CD4-positive, alpha-beta T cell treated with Interleukin-6 at 100 ng/mL for 8 hours (primary cell): Measurements from ENCODE around the gene ASXL1.
"Not testable (repeated sequence)": the region's sequence is repeated elsewhere in the genome, so short reads cannot be mapped to it uniquely, and the experiment has no call there.

Experiments used
- DNase-seq: peaks from one replicate; pipeline ENCODE4 v3.0.0-alpha.2; 2020; ENCODE audit warnings: mixed read lengths, low spot score

ASXL1 gene

DNA sequence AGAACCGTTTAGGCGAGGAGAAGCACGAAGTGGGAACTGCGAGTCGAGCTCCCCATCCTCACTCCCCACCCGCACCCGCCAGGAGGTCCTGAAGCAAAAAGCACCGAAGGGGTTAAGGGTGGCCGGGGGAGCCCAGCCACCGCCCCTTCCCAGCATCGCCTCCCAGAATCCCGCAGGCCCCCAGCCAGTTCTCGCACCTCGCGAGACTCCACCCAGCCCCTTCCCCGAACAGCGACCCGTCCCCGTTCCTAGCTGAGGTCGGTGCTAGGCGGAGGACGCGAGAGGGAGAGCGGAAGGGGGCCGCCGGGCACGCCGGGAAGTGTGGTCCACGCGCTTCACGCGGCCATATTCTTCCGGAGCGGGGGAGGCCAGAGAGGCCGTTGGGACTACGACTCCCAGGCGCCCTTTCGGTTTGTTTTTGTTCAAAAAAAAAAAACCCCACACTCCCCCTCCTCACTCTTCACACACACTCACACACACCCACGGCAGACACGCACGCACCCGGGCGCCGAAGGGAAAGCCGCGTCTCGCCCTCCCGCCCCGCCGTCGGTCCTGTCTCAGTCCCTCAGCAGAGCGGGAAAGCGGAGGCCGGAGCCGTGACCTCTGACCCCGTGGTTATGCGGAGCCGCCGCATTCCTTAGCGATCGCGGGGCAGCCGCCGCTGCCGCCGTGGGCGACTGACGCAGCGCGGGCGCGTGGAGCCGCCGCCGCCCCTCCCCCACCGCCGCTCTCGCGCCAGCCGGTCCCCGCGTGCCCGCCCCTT lies at the start of gene ASXL1:
TSS of gene ASXL1 (plus strand) at position 463 of the 763 bp plus-strand sequence. CDS start 445 bp downstream, outside the sequence.
- peak; percentile 97 for DNase-seq

- DNase-seq = no peak
Observed at GRCh38 chr20:32312718-32313424, 45.3 kb upstream of the ASXL1 start.

DNA sequence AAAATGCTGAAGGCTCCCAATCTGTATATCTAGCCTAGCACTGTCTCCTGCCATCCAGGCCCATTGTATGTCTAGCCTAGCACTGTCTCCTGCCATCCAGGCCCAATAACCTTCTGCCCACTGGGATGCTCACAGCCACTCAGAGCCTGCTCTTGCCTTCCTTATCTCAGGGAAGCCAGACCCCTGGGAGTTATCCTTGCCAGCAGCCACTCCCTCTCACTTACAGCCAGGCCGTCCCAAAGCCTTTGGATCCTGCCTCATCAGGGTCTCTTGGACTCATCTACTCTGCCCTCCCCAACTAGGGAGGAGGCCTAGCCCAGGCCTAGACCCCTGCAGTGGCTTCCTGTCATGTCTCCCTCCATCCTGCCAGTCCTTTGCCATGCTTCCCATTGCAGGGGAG lies 43.4 kb upstream of the ASXL1 start:
- no peak for DNase-seq

GRCh38 chr20:32315399-32315798 lies 42.7 kb upstream of the ASXL1 start:
- no peak for DNase-seq

DNA sequence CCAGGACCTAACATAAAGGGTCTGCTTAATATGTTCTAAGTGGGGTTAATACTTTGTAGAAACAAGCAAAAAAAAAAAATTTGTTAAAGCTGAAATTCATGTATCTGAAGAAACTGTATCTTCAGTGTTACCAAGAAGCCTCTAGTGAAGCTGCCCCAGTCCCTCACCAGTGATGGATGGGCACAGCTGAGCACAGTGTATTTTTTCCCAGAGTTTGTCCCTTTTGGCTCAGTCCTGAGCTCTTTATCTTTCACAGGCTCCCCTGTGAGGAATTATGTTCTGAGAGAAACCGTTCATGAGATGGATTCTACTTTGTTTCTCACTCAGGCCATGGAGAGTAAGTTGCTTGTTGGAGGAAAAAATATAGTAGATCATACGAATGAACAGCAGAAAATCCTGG lies 42.2 kb upstream of the ASXL1 start:
- no peak for DNase-seq

DNA sequence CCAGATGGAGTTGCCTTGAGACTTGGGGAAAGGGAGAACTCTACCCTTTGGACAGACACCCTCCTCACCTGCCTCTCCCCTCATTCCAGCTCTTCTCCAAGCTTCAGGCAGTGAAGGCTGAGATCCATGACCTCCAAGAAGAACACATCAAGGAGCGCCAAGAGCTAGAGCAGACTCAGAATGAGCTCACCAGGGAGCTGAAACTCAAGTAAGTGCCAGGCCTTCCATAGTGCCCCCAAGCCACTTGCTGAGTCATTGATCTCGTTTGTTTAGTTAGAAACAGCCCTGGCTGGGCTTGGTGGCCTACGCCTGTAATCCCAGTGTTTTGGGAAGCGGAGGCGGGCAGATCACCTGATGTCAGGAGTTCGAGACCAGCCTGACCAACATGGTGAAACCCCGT lies 41.5 kb upstream of the ASXL1 start:
- no peak for DNase-seq

DNA sequence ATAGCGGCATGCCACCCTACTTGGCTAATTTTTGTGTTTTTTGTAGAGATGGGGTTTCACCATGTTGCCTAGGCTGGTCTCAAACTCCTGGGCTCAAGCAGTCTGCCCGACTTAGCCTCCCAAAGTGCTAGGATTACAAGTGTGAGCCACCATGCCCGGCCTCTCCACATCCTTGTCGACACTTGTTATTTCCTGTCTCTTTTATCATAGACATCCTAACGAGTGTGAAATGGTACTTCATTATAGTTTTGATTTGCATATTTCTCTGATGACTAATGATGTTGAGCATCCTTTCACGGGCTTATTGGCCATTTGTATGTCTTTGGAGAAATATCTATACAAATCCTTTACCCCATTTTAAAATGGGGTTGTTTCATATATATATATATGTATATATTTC lies 39.0 kb upstream of the ASXL1 start:
- DNase-seq = no peak

GRCh38 chr20:32320305-32320704 lies 37.8 kb upstream of the ASXL1 start:
- DNase-seq = no peak

DNA sequence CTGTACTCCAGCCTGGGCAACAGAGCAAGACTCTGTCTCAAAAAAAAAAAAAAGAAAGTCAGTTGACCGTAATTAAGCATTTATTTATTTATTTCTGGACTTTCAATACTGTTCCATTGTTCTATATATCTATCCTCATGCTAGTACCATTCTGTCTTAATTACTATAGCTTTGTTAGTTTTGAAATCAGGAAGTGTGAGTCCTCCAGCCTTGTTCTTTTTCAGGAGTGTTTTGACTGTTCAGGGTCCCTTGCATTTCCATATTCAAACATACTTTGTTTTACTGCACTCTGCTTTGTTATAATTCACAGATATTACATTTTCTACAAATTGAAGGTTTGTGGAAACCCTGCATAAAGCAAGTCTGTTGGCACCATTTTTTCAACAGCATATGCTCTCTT lies 36.7 kb upstream of the ASXL1 start:
- DNase-seq = no peak

DNA sequence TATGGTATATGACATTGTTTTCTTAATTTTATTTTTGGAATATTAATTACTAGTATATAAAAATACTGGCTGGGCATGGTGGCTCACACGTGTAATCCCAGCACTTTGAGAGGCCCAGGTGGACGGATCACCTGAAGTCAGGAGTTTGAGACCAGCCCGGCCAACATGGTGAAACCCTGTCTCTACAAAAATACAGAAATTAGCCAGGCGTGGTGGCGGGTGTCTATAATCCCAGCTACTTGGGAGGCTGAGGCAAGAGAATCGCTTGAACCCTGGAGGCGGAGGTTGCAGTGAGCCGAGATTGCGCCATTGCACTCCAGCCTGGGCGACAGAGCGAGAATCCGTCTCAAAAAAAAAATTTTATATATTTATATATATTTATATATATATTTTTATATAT lies 35.9 kb upstream of the ASXL1 start:
- DNase-seq = not testable (repeated sequence)

DNA sequence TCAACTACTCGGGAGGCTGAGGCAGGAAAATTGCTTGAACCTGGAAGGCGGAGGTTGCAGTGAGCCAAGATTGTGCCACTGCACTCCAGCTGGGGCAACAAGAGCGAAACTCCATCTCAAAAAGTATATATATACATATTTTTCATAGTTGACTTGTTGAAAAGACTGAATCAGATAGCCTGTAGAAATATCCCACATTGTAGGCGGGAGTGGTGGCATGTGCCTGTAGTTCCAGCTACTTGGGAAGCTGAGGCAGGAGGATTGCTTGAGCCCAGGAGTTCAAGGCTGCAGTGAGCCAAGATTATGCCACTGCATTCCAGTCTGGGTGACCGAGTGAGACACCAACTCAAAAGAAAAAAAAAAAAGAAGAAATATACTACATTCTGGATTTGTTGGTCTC lies 34.4 kb upstream of the ASXL1 start:
- not testable (repeated sequence) for DNase-seq

GRCh38 chr20:32325706-32326503 lies 32.2 kb upstream of the ASXL1 start:
- DNase-seq = no peak

- DNase-seq = no peak
Observed at GRCh38 chr20:32326504-32326845, 31.7 kb upstream of the ASXL1 start.

DNA sequence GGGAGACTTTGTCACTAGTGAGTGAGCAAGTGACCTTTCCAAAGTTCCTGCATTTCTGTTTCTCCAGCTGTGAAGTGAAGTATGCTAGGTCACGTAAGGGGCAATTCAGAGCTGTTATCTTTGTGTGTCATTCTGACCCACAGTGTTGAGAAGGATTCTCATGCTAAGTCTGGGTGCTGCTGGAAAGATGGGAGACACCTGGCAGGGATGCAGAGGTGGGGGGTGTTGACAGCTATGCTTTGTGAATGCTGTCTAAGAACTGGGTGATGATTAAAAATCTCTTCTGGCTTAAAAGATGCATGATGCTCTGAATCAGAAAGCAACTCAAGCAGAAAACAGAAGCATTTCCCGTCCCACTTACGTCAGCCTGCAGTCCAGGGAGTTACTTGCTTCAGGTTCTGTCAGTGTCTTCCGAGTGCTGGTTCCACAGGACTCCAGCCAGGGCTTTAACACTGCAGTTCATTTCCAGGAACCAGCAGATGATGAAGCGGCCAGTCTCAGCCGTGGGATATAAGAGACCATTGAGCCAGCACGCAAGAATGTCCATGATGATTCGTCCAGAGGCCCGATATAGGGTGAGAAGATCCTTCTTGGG lies 30.9 kb upstream of the ASXL1 start:
- DNase-seq = no peak

GRCh38 chr20:32329817-32330554 lies 28.1 kb upstream of the ASXL1 start:
- DNase-seq = no peak

DNA sequence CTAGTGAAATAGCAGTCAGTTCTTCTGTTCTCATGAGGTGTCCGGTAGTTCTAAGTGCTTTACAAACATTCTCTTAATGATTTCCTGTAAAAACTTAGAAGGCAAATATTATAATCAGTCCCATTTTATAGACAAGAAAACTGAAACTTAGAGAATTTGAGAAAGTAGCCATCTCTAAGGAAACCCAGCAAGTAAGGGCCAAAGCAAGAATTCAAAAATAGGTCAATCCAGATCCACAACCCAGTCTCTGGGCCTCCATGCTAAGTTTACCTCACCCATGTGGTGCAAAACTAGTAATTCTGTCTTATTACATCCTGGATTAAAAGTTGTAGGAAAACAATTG lies 27.6 kb upstream of the ASXL1 start:
- DNase-seq = no peak

DNA sequence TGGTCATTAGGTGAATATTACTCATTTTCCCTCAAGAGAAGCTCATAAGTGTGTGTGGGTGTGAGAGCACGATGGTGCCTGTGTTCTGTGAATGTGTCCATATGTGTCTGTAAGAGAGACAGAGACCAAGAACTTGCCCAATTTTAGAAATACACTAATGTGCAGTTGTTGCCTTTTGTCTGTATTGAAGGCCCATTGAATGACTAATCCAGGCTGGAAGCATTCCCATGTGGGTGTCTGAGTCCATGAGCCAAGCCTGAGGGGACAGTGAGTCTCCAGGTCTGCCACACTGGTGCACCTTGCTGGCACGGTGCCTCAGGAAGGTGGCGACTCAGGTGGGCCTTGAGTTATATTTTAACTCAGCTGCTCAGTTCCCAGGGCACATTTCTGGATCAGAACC lies 25.5 kb upstream of the ASXL1 start:
- no peak for DNase-seq

GRCh38 chr20:32333181-32333987 lies 24.7 kb upstream of the ASXL1 start:
- DNase-seq = no peak

- peak; percentile 58 for DNase-seq
Observed at GRCh38 chr20:32333988-32334885, 23.9 kb upstream of the ASXL1 start.

GRCh38 chr20:32336918-32337347 lies 21.2 kb upstream of the ASXL1 start:
- DNase-seq = no peak
